ENCODE measurements around the gene RFFL.

DNA sequence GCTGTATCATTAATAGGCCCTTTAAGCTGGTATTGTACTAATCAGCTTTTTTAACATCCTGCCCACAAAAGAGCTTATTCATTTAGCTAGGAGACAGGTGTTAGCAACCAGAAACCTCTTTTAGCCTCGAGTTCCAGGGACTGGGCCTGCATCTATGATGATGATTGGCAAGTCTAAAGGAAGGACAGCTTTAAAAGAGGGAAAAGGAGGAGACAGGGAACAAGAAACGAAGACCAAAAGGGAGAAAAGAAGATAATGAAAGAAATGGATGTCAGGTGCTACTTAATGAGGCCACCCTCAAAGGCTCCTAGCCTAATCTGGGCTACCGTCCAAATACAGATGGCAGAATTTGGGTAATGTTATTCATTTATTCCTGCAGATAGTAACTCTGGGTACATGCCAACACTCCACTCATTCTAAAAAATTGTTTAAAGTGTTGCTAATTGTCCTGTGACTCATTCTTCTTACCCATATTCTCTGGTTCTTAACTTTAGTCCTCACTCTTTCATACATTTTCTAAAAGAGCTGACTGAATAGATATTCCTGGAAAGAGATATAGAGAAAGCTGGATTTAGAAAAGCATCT, 18.7 kb upstream of the RFFL start:
- TF ChIP-seq EZH2 (IDR thresholded peaks at IDR 0.05; ENCODE audit: insufficient read depth, poor library complexity, severe bottlenecking), result no peak
- no peak for TF ChIP-seq EZH2phosphoT487 (IDR thresholded peaks at IDR 0.05; ENCODE audit: insufficient read depth, low read depth)
